Astrocyte (in vitro differentiated cells and primary cell): ENCODE measurements around the gene DGKZ. TPM values are rescaled to one million over a fixed set of nuclear protein-coding genes. Genes with fewer than 3 reads are reported as not detected.

Experiments
- DNase-seq: peaks from one replicate; pipeline ENCODE4 v3.0.0-alpha.2; 2010; ENCODE audit warnings: low read depth
- FAIRE-seq: peaks from 2 replicates; lab custom pipeline; 2011; peaks lifted over from hg19 to GRCh38; lab: Jason Lieb, UNC
- H2AFZ ChIP-seq: 2 replicates; pipeline ENCODE4 v1.6.0; 2012; ENCODE audit warnings: low read depth, low read length, inconsistent platforms
- H3K27ac ChIP-seq: 2 replicates; pipeline ENCODE4 v1.5.1; 2011; ENCODE audit warnings: low read depth, low read length, inconsistent platforms
- H3K27me3 ChIP-seq: 2 replicates; pipeline ENCODE4 v1.6.0; 2011; ENCODE audit warnings: low read length, inconsistent platforms; ENCODE audit not compliant: insufficient read depth
- H3K36me3 ChIP-seq: 2 replicates; pipeline ENCODE4 v1.5.1; 2011; ENCODE audit warnings: low read length, inconsistent platforms; ENCODE audit not compliant: insufficient read depth
- H3K4me1 ChIP-seq: 2 replicates; pipeline ENCODE4 v1.5.1; 2011; ENCODE audit warnings: low read length, inconsistent platforms; ENCODE audit not compliant: insufficient read depth
- H3K4me2 ChIP-seq: 2 replicates; pipeline ENCODE4 v1.6.0; 2012; ENCODE audit warnings: low read length, inconsistent platforms
- H3K4me3 ChIP-seq: 2 replicates; pipeline ENCODE4 v1.5.1; 2011; ENCODE audit warnings: low read depth, mild to moderate bottlenecking, low read length, inconsistent platforms; ENCODE audit not compliant: insufficient read depth
- H3K79me2 ChIP-seq: 2 replicates; pipeline ENCODE4 v1.6.0; 2012; ENCODE audit warnings: mild to moderate bottlenecking, low read length, inconsistent platforms; ENCODE audit not compliant: insufficient read depth
- H3K9ac ChIP-seq: 2 replicates; pipeline ENCODE4 v1.6.0; 2012; ENCODE audit warnings: mild to moderate bottlenecking, low read length, inconsistent platforms
- H3K9me3 ChIP-seq: 2 replicates; pipeline ENCODE4 v1.5.1; 2012; ENCODE audit warnings: low read depth, mild to moderate bottlenecking, low read length, inconsistent platforms; ENCODE audit not compliant: insufficient read depth
- H4K20me1 ChIP-seq: 2 replicates; pipeline ENCODE4 v1.6.0; 2012; ENCODE audit warnings: low read length, inconsistent platforms; ENCODE audit not compliant: insufficient read depth
- H3K27ac Mint-ChIP-seq: one replicate; pipeline ENCODE4 v1.8.0; 2021; ENCODE audit warnings: mild to moderate bottlenecking, mixed read lengths; ENCODE audit not compliant: unreplicated experiment
- H3K27me3 Mint-ChIP-seq: one replicate; pipeline ENCODE4 v1.8.0; 2021; ENCODE audit warnings: low read depth, mixed read lengths; ENCODE audit not compliant: unreplicated experiment
- H3K36me3 Mint-ChIP-seq: one replicate; pipeline ENCODE4 v1.8.0; 2021; ENCODE audit warnings: low read depth, mixed read lengths; ENCODE audit not compliant: unreplicated experiment
- H3K4me1 Mint-ChIP-seq: one replicate; pipeline ENCODE4 v1.8.0; 2021; ENCODE audit warnings: low read depth, mixed read lengths; ENCODE audit not compliant: unreplicated experiment
- H3K4me3 Mint-ChIP-seq: one replicate; pipeline ENCODE4 v1.8.0; 2021; ENCODE audit warnings: mild to moderate bottlenecking, moderate library complexity, mixed read lengths; ENCODE audit not compliant: unreplicated experiment
- H3K9me3 Mint-ChIP-seq: one replicate; pipeline ENCODE4 v1.8.0; 2021; ENCODE audit warnings: mild to moderate bottlenecking, mixed read lengths; ENCODE audit not compliant: unreplicated experiment
- CTCF ChIP-seq: IDR thresholded peaks from 2 replicates; pipeline ENCODE4 v1.5.1; 2011; ENCODE audit warnings: low read depth, mild to moderate bottlenecking, inconsistent platforms, low read length, moderate library complexity; ENCODE audit not compliant: insufficient read depth
- EZH2 ChIP-seq: IDR thresholded peaks from 2 replicates; pipeline ENCODE4 v1.6.1; 2012; ENCODE audit warnings: mild to moderate bottlenecking, low read length, inconsistent platforms; ENCODE audit not compliant: insufficient read depth
- total RNA-seq: library from RNA; stranded (reverse); gene quantifications from 2 replicates; pipeline ENCODE4 v1.2.1, GENCODE V29; 2021

Gene DGKZ
- total RNA-seq, 1 donor from 2014 or later, result 59.3 TPM

DNA sequence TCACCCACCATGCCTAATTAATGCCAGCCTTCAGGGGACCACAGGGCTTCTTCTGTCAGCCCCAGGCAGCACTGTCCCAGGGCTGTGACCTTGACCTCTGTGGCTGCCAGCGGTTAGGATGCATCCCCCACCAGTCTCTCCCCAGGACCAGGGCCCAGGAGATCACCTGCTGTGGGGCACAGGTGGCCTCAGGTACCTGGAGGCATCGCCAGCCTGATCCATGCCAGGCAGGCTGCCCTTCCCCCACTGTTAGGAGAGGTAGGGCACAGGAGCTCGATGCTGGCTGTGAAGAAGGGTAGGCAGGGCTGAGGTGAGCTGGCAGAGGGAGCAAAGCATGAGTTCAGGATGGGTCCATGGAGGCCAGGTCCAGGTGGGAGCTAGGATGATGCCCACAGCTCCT is 17.5 kb downstream of the DGKZ start:
- H3K27me3 ChIP-seq, result no peaks in the 10 kb centered on the region
- H3K9me3 ChIP-seq, result no peaks in the 10 kb centered on the region
- peaks cover 16% of the 10 kb centered on the region for H3K4me1 Mint-ChIP-seq
- DNase-seq (no peak), FAIRE-seq (no peak)
- no peak overlapping the region for H3K9ac ChIP-seq
- no peak overlapping the region for H3K4me2 ChIP-seq
- H3K27ac Mint-ChIP-seq, result no peak overlapping the region
- H3K36me3 ChIP-seq, result no peaks in the 10 kb centered on the region
- no peak overlapping the region for H3K4me3 ChIP-seq
- peaks cover 40% of the 10 kb centered on the region for H3K4me1 ChIP-seq
- H2AFZ ChIP-seq, result no peak overlapping the region
- no peak overlapping the region for H3K27ac ChIP-seq
- peaks cover 7% of the 10 kb centered on the region for H3K36me3 Mint-ChIP-seq
- TF ChIP-seq CTCF (no peak), EZH2 (no peak)
- H3K27me3 Mint-ChIP-seq, result no peaks in the 10 kb centered on the region
- H3K4me3 Mint-ChIP-seq, result no peak overlapping the region
- peaks cover 41% of the 10 kb centered on the region for H3K79me2 ChIP-seq
- no peaks in the 10 kb centered on the region for H3K9me3 Mint-ChIP-seq
- peaks cover 62% of the 10 kb centered on the region for H4K20me1 ChIP-seq

- Mint-ChIP-seq H3K4me3 (no peak overlapping the region), H3K36me3 (peaks cover 7% of the 10 kb centered on the region), H3K9me3 (no peaks in the 10 kb centered on the region), H3K27ac (no peak overlapping the region), H3K27me3 (no peaks in the 10 kb centered on the region), H3K4me1 (peaks cover 15% of the 10 kb centered on the region)
- no peak overlapping the region for H2AFZ ChIP-seq
- peaks cover 35% of the 10 kb centered on the region for H3K4me1 ChIP-seq
- H3K36me3 ChIP-seq, result no peaks in the 10 kb centered on the region
- no peaks in the 10 kb centered on the region for H3K27me3 ChIP-seq
- H3K9ac ChIP-seq, result no peak overlapping the region
- DNase-seq, result no peak
- H3K9me3 ChIP-seq, result no peaks in the 10 kb centered on the region
- H3K27ac ChIP-seq, result no peak overlapping the region
- no peak overlapping the region for H3K4me3 ChIP-seq
- peaks cover 29% of the 10 kb centered on the region for H3K79me2 ChIP-seq
- peaks cover 59% of the 10 kb centered on the region for H4K20me1 ChIP-seq
- TF ChIP-seq CTCF (no peak), EZH2 (no peak)
- FAIRE-seq, result no peak
- no peak overlapping the region for H3K4me2 ChIP-seq
Measured at GRCh38 chr11:46366260-46366659, 19.0 kb downstream of the DGKZ start.

DNA sequence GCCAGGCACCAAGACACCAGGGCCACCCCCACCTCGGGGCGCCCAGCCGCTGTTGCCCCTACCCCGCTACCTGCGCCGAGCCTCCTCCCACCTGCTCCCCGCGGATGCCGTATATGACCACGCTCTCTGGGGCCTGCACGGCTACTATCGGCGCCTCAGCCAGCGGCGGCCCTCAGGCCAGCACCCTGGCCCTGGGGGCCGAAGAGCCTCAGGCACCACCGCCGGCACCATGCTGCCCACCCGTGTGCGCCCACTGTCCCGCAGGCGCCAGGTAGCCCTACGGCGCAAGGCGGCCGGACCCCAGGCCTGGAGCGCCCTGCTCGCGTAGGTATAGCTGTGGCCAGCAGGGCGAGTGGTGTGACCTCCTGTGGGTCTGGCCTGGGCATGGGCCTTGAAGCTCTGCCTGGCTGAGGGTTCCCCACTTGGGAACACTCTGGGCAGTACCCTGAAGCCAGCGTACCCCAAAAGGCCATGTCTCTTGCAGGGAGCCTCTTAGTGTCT is 19.4 kb downstream of the DGKZ start:
- DNase-seq, result no peak
- Histone ChIP-seq H4K20me1 (peaks cover 55% of the 10 kb centered on the region), H3K79me2 (peaks cover 26% of the 10 kb centered on the region), H3K36me3 (no peaks in the 10 kb centered on the region), H3K4me2 (no peak overlapping the region), H3K9ac (no peak overlapping the region), H3K9me3 (no peaks in the 10 kb centered on the region), H3K4me1 (peaks cover 30% of the 10 kb centered on the region), H3K4me3 (no peak overlapping the region), H2AFZ (no peak overlapping the region), H3K27ac (no peak overlapping the region), H3K27me3 (no peaks in the 10 kb centered on the region)
- TF ChIP-seq CTCF (no peak), EZH2 (no peak)
- no peak for FAIRE-seq
- Mint-ChIP-seq H3K27me3 (no peaks in the 10 kb centered on the region), H3K4me1 (peaks cover 14% of the 10 kb centered on the region), H3K4me3 (no peak overlapping the region), H3K9me3 (no peaks in the 10 kb centered on the region), H3K27ac (no peak overlapping the region), H3K36me3 (peaks cover 7% of the 10 kb centered on the region)
